ENCODE data around the gene IGSF10. TPM values are rescaled to one million over a fixed set of nuclear protein-coding genes. Genes with fewer than 3 reads are reported as not detected.

The IGSF10 gene
- total RNA-seq, 2 donors from 2014 or later = 0.24 to 0.44 TPM

DNA sequence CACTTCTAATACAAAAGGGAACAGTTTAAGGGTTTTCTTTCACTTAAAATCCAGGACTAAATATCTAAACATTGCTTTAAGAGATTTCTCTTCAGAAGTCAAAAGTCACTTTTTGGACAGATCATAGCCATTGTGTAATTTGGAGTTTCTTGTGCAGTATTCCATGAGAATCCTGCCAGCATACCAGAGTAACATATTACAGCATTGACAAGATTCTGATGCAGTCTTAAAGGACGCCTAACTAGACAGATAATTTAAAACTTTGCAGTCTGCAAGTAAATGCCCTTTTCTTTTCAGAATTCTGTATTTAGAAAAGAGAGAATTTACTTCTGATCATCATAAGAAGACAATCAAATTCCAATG, 17.5 kb upstream of the IGSF10 start:
- Mint-ChIP-seq H3K27ac (no peak overlapping the region), H3K4me3 (no peak overlapping the region), H3K4me1 (peaks cover 31% of the 10 kb centered on the region), H3K9me3 (no peaks in the 10 kb centered on the region), H3K27me3 (ENCODE audit: insufficient read depth) (peaks cover 20% of the 10 kb centered on the region), H3K36me3 (ENCODE audit: low read depth) (no peaks in the 10 kb centered on the region)
- H3K36me3 ChIP-seq (ENCODE audit: control insufficient read depth, insufficient read depth, low read length) = no peaks in the 10 kb centered on the region
- WGBS, 2 experiments (ENCODE audit: insufficient coverage in 1 of 2, insufficient read length in 1 of 2) = 71% methylated on average over 1 of the region's 1 CpG; no CpG with 5 or more reads in 1 of the 2 experiments
- no peak for DNase-seq
- H3K9me3 ChIP-seq (ENCODE audit: control insufficient read depth, low read length) = peaks cover 6% of the 10 kb centered on the region
- peaks cover 11% of the 10 kb centered on the region for H3K27me3 ChIP-seq (ENCODE audit: control insufficient read depth, insufficient read depth, low read length, poor library complexity, severe bottlenecking)
- H3K4me1 ChIP-seq (ENCODE audit: control insufficient read depth, insufficient read depth, low read length) = peaks cover 11% of the 10 kb centered on the region
- no peak overlapping the region for H3K27ac ChIP-seq (ENCODE audit: low read depth, low read length)
- no peak for TF ChIP-seq CTCF (conservative IDR thresholded peaks at IDR 0.05)
- H3K9ac ChIP-seq (ENCODE audit: extremely low read depth, low read length, poor library complexity, severe bottlenecking) = no peak overlapping the region
- peak overlapping the region; percentile 52 for H3K4me3 ChIP-seq (ENCODE audit: low read length)

DNA sequence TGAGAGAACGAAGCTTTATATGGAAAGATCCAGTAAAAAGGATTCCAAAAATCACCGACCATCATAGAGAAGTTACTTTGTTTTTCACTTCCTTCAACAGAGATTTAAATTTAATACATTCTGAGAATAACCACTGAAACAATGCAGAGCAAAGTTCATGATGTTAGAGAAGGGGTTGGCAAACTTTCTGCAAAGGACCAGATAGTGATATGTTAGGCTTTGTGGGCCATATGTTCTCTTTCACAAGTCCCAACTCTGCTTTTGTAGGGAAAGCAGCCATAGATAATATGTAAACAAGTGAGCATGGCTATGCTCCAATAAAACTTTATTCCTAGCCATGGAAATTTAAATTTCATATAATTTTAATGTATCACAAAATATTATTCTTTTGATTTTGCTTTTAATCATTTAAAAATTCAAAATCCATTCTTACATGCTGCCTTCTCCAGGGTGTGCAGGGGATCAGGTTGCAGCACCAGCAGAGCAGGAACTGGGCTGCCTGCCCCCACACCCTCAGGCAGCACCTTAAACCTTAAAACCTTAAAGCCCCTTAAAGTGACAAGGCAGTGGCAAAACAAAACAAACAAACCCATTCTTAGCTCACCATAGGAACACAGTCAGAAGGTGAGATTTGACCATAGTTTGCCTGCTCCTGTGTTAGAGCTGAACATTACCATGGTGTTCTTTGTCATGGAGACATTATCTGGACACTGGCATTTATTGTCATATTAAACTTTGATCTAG, 16.9 kb upstream of the IGSF10 start:
- Mint-ChIP-seq H3K4me1 (peaks cover 31% of the 10 kb centered on the region), H3K4me3 (no peak overlapping the region), H3K9me3 (no peaks in the 10 kb centered on the region), H3K27me3 (ENCODE audit: insufficient read depth) (peaks cover 26% of the 10 kb centered on the region), H3K36me3 (ENCODE audit: low read depth) (no peaks in the 10 kb centered on the region), H3K27ac (no peak overlapping the region)
- peak overlapping the region; percentile 52 for H3K4me3 ChIP-seq (ENCODE audit: low read length)
- WGBS, 2 experiments (ENCODE audit: insufficient coverage in 1 of 2, insufficient read length in 1 of 2) = 96% methylated on average over 2 of the region's 2 CpGs; no CpG with 5 or more reads in 1 of the 2 experiments
- no peak for TF ChIP-seq CTCF (conservative IDR thresholded peaks at IDR 0.05)
- H3K27ac ChIP-seq (ENCODE audit: low read depth, low read length) = no peak overlapping the region
- peaks cover 11% of the 10 kb centered on the region for H3K4me1 ChIP-seq (ENCODE audit: control insufficient read depth, insufficient read depth, low read length)
- H3K36me3 ChIP-seq (ENCODE audit: control insufficient read depth, insufficient read depth, low read length) = no peaks in the 10 kb centered on the region
- DNase-seq = peak; percentile 50
- peaks cover 11% of the 10 kb centered on the region for H3K27me3 ChIP-seq (ENCODE audit: control insufficient read depth, insufficient read depth, low read length, poor library complexity, severe bottlenecking)
- no peak overlapping the region for H3K9ac ChIP-seq (ENCODE audit: extremely low read depth, low read length, poor library complexity, severe bottlenecking)
- peaks cover 6% of the 10 kb centered on the region for H3K9me3 ChIP-seq (ENCODE audit: control insufficient read depth, low read length)

- Histone ChIP-seq H3K4me1 (ENCODE audit: control insufficient read depth, insufficient read depth, low read length) (peaks cover 12% of the 10 kb centered on the region), H3K9me3 (ENCODE audit: control insufficient read depth, low read length) (peaks cover 1% of the 10 kb centered on the region), H3K27me3 (ENCODE audit: control insufficient read depth, insufficient read depth, low read length, poor library complexity, severe bottlenecking) (peaks cover 11% of the 10 kb centered on the region), H3K36me3 (ENCODE audit: control insufficient read depth, insufficient read depth, low read length) (no peaks in the 10 kb centered on the region), H3K9ac (ENCODE audit: extremely low read depth, low read length, poor library complexity, severe bottlenecking) (no peak overlapping the region), H3K4me3 (ENCODE audit: low read length) (no peak overlapping the region), H3K27ac (ENCODE audit: low read depth, low read length) (no peak overlapping the region)
- Mint-ChIP-seq H3K4me1 (peaks cover 34% of the 10 kb centered on the region), H3K36me3 (ENCODE audit: low read depth) (no peaks in the 10 kb centered on the region), H3K4me3 (no peak overlapping the region), H3K27ac (no peak overlapping the region), H3K27me3 (ENCODE audit: insufficient read depth) (peaks cover 23% of the 10 kb centered on the region), H3K9me3 (no peaks in the 10 kb centered on the region)
- peak; percentile 18 for TF ChIP-seq CTCF (conservative IDR thresholded peaks at IDR 0.05)
- DNase-seq = peak; percentile 70
- 88 to 100% methylated on average over 5 to 7 of the region's 7 CpGs for WGBS, 2 experiments (ENCODE audit: insufficient coverage in 1 of 2, insufficient read length in 1 of 2)
Measured at GRCh38 chr3:151476344-151477018, 15.6 kb upstream of the IGSF10 start.

All from endodermal cell (in vitro differentiated cells).